GM21825 (cell line): ENCODE results near the gene KLHL25.
A peak's percentile ranks its signal among the peaks of the same experiment; 100 is the strongest.

Source experiments
- ATAC-seq: cut with Tn5 transposase; IDR thresholded peaks from one replicate; pipeline ENCODE4 v1.9.1; 2021; ENCODE audit warnings: mild to moderate bottlenecking, moderate library complexity; ENCODE audit not compliant: unreplicated experiment

KLHL25 gene

DNA sequence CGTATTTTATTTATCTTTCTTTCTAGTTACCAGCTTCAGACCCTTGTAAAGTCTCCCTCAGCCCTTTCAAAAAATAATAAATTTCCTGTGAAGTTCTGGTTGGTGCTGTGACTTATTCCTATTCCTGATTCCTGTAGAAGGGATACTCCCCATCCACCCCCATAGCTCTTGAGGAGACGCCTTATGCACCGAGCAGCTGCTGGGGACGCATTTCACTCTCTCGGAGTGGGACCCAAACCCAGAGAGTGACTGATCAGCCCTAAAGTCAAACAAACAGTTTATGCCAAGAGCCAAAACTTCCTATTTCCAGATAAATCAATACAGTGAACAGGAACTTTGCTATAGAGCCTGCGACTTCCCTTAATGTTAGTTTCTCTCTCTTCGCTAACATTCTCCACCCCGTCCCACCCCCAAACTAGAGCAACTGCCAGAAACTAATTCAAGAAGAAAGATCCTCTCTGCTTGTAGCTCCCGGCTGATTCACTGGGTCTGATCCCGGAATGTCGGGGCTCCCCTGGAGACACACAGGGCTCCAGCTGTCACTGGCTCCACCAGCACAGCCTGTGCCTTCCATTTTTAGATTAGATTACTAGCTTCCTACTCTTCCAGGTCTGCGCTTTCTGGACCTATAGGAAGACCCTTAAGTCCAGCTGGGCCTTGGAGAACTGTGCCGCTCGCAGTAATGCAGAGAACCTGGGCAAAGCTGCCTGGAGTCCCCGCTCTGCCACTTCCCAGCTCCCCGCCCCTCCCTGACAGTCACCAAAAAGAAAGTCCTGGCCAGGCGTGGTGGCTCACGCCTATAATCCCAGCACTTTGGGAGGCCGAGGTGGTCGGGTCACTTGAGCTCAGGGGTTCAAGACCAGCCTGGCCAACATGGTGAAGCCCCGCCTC lies 45.2 kb downstream of the KLHL25 start:
- no peak for ATAC-seq

GRCh38 chr15:85748729-85749128 lies 46.0 kb downstream of the KLHL25 start:
- no peak for ATAC-seq

DNA sequence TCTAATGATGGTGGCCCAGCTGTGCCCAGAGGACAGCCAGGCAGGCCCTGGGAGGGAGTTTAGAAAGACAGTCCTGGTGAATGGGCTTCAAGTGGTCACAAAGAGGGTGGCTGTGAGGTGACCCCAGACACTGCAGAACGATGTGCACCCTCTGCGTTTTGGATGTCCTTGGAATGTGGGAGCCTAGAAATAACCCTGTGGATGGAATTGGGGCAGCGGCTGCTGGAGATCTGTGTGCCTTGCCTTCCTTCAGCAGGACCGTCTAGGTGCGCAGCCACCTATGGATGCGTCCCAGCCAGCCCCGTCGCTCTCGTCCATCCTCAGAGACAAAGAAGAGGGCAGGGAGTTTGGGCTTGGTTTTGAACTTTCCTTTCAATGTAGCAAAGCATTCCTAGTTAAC lies 46.5 kb downstream of the KLHL25 start:
- ATAC-seq = no peak

DNA sequence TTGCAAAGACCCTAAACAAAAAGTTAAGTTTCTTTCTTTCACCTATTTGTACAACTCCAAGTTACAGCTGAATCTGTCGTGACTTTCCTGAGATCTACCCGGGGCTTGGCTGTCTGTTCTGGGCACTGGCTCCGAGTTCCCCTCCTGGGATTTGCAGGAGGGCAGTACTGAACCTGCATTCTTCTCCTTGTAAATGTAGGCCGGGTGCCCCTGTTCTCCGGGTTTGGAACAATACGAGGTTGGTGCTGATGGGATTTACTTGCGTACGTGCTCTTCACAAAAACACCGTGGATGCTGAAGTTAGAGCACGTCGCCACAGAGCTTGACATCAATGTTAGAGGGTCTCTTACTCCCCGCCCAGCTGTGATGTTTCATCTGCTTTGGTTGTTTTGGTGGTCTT lies 48.1 kb downstream of the KLHL25 start:
- ATAC-seq = no peak

DNA sequence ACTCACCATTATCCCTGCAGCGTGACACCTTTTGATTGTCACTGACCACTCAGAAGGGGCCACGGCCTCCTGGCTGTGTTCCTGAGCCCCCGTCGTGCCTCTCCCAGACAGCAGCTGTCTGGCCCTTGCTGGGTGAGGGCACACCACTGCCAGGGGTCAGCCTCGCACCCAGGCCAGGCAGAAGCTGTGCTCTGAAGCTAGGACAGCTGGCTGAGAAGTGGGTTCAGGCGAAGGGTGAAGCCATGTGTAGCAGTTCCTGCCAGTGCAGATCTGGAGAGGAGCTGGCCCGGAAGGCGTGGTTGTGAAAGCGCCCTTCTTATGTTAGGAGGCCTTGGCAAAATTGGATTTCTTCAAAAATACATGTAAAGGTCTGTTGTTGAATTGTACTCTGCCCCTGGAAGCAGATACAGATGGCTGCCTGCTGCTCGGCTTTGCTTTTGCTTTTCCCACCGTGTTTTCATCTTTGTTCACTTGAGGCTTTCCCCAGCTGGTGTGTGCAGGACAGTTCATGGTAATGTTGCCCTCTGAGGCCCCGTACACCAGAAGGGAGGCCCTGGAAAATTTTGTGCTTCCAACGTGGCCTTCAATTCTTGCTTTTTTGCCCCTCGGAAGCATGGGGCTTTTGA lies 49.1 kb downstream of the KLHL25 start:
- ATAC-seq = no peak

GRCh38 chr15:85745023-85745422 lies 49.7 kb downstream of the KLHL25 start:
- ATAC-seq = no peak

- no peak for ATAC-seq
Measured at GRCh38 chr15:85744579-85744978, 50.1 kb downstream of the KLHL25 start.

DNA sequence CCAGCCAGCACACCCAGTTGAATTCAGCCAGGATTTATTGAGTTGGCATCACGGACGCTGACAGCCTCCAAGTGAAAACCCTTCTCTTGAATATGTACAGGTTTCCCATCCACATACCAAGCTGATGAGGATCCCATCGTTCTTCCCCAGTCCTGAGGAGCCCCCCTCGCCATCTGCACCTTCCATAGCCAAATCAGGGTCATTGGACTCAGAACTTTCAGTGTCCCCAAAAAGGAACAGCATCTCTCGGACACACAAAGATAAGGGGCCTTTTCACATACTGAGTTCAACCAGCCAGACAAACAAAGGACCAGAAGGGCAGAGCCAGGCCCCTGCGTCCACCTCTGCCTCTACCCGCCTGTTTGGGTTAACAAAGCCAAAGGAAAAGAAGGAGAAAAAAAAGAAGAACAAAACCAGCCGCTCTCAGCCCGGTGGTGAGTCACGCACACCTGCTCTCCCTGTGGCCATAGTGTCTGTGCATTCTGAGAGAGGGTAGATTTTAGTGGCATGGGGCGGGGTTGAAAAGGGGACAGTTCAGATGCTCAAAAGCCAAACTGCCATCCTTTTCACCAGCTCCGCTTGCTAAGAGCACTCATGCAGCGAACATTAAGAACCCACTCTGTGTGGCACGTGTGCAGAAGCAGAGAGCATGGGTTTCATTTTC lies 51.2 kb downstream of the KLHL25 start:
- no peak for ATAC-seq

GRCh38 chr15:85742186-85742821 lies 52.4 kb downstream of the KLHL25 start:
- no peak for ATAC-seq

- ATAC-seq = no peak
Measured at GRCh38 chr15:85741662-85742061, 53.1 kb downstream of the KLHL25 start.

DNA sequence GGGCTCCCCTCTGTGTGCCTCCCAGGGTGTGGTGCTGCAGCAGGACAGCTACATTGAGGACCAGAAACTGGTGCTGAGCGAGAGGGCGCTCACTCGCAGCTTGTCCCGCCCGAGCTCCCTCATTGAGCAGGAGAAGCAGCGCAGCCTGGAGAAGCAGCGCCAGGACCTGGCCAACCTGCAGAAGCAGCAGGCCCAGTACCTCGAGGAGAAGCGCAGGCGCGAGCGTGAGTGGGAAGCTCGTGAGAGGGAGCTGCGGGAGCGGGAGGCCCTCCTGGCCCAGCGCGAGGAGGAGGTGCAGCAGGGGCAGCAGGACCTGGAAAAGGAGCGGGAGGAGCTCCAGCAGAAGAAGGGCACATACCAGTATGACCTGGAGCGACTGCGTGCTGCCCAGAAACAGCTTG lies 53.7 kb downstream of the KLHL25 start:
- no peak for ATAC-seq

- ATAC-seq = no peak
Measured at GRCh38 chr15:85737061-85737460, 57.7 kb downstream of the KLHL25 start.

- no peak for ATAC-seq
Measured at GRCh38 chr15:85733416-85733815, 61.3 kb downstream of the KLHL25 start.

GRCh38 chr15:85730001-85730820 lies 64.5 kb downstream of the KLHL25 start:
- ATAC-seq = peak; percentile 70

DNA sequence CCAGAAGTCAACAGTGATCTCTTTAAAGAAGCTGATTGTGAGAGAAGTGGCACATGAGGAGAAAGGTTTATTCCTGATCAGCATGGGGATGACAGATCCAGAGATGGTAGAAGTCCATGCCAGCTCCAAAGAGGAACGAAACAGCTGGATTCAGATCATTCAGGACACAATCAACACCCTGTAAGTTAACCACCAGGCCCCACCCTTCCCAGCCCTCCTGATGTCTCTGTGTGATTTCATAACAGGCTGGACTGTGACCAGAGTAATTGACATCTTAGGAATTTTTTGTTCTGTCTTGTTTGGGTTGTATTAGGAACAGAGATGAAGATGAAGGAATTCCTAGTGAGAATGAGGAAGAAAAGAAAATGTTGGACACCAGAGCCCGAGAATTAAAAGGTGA lies 67.7 kb downstream of the KLHL25 start:
- no peak for ATAC-seq

DNA sequence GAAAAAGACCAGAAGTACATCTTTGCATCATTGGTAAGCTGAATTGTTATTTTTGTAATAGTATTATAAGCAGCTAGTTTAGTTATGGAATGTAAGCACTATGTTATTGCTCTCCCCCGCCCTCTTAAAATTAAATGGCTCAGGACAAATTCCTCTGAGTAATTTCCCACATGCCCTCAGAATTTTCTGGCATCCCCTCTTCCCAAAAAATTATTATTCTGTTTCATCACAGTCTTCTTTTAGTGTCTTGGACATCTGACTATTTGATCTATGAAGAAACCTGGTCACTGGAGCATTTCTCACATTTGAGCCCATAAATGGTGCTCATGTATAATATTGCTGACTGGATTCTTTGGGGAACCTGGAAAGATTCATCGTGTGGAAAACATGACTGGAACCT lies 68.3 kb downstream of the KLHL25 start:
- ATAC-seq = no peak

DNA sequence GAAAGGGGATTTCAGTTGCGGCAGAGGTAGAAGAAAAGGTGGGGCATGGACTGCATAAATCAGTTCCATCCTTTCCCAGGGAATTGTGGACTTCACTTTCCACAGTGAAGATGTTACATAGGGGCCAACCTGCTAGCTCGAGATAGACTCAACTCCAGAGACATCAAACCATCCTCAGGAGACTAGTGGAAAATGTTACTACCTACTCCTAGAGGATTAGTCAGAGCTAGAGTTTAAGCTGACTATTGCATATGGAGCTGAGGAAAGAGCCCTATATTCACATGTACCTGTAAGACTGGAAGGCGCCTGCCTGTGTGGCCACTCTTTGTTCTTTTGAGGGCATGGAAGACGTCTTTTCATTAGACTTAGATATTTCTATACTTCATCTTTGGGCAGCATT lies 69.2 kb downstream of the KLHL25 start:
- no peak for ATAC-seq

GRCh38 chr15:85725019-85725418 lies 69.7 kb downstream of the KLHL25 start:
- ATAC-seq = no peak

DNA sequence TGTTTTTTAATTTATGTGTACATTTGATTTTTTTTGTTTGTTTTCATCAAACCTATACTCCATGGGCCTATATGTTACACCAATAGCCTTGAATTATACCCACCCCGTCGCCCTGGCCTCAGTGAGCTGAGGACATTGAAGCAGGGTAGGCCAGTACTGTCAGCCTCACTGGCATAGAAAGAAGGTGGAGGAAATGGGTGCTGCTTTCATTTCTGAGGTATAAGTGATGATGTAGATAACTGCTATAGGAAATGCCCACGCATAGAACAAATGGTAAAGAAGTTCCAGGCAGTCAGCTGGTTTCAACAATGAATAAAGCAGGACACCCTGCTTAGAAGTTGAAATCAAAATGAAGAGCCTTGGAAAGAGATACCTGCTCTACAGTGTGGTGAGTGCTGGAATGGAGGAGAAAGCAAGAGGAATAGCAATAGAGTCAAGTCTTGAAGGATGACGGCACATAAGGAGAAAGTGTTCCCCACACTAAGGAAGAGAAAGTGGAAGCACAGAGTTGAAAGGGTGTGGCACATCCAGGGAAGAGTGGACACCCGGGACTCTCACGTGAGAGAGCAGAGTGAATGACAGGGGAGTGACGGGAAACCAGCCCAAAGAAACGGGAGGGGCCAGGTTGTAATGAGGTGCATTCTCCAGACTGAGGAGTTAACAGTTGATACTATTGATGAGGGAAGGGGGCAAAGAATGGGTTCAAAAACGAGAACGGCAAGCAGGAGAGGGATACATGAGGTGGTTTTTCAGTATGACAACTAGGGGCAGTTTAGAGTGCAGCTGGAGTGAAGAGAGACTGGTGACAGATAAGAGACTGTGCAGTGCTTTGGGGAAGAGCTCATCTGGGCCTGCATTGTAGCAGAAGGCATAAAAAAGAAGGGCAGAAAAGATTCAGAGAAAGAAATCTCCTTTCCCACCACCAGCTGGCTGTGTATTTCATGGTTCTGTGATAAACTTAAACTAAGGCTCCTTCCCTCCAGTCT lies 70.5 kb downstream of the KLHL25 start:
- ATAC-seq = no peak
